ENCODE results near the gene DNAL4. TPM values are rescaled to one million over a fixed set of nuclear protein-coding genes. Genes with fewer than 3 reads are reported as not detected.
A peak's percentile ranks its signal among the peaks of the same experiment; 100 is the strongest.

Gene DNAL4
- 30.3 and 46.9 TPM in 2 replicates for total RNA-seq

- H3K36me3 ChIP-seq (ENCODE audit: control insufficient read depth, insufficient read depth, low read length): no peaks in the 10 kb centered on the region
- DNase-seq (ENCODE audit: low read depth): peak; percentile 97
- peak within 1 kb of the TSS; percentile 88 for H3K4me3 ChIP-seq (ENCODE audit: low read depth, low read length)
- no peak for TF ChIP-seq CTCF (IDR thresholded peaks at IDR 0.05; ENCODE audit: insufficient read depth, low read length, poor library complexity, severe bottlenecking)
- H3K27me3 ChIP-seq (ENCODE audit: control insufficient read depth, insufficient read depth, low read length): peaks cover 12% of the 10 kb centered on the region
Measured at GRCh38 chr22:38793721-38794466, at the start of gene DNAL4. TSS of gene DNAL4 (minus strand) at chr22:38794143. CDS start at chr22:38782731, 11,412 bp downstream.

- no peak for TF ChIP-seq CTCF (IDR thresholded peaks at IDR 0.05; ENCODE audit: insufficient read depth, low read length, poor library complexity, severe bottlenecking)
- no peak for DNase-seq (ENCODE audit: low read depth)
- H3K27me3 ChIP-seq (ENCODE audit: control insufficient read depth, insufficient read depth, low read length): peaks cover 35% of the 10 kb centered on the region
- H3K4me3 ChIP-seq (ENCODE audit: low read depth, low read length): peak overlapping the region; percentile 20
- no peaks in the 10 kb centered on the region for H3K36me3 ChIP-seq (ENCODE audit: control insufficient read depth, insufficient read depth, low read length)
Measured at GRCh38 chr22:38843201-38843656, 49.3 kb upstream of the DNAL4 start.

GRCh38 chr22:38842512-38843200 is 48.7 kb upstream of the DNAL4 start:
- TF ChIP-seq CTCF (IDR thresholded peaks at IDR 0.05; ENCODE audit: insufficient read depth, low read length, poor library complexity, severe bottlenecking): no peak
- Histone ChIP-seq H3K36me3 (ENCODE audit: control insufficient read depth, insufficient read depth, low read length) (no peaks in the 10 kb centered on the region), H3K4me3 (ENCODE audit: low read depth, low read length) (peak overlapping the region; percentile 20), H3K27me3 (ENCODE audit: control insufficient read depth, insufficient read depth, low read length) (peaks cover 35% of the 10 kb centered on the region)
- no peak for DNase-seq (ENCODE audit: low read depth)

GRCh38 chr22:38841635-38842034 is 47.7 kb upstream of the DNAL4 start:
- H3K27me3 ChIP-seq (ENCODE audit: control insufficient read depth, insufficient read depth, low read length): peaks cover 35% of the 10 kb centered on the region
- DNase-seq (ENCODE audit: low read depth): no peak
- no peak for TF ChIP-seq CTCF (IDR thresholded peaks at IDR 0.05; ENCODE audit: insufficient read depth, low read length, poor library complexity, severe bottlenecking)
- no peak overlapping the region for H3K4me3 ChIP-seq (ENCODE audit: low read depth, low read length)
- no peaks in the 10 kb centered on the region for H3K36me3 ChIP-seq (ENCODE audit: control insufficient read depth, insufficient read depth, low read length)

GRCh38 chr22:38841211-38841610 is 47.3 kb upstream of the DNAL4 start:
- Histone ChIP-seq H3K4me3 (ENCODE audit: low read depth, low read length) (no peak overlapping the region), H3K27me3 (ENCODE audit: control insufficient read depth, insufficient read depth, low read length) (peaks cover 38% of the 10 kb centered on the region), H3K36me3 (ENCODE audit: control insufficient read depth, insufficient read depth, low read length) (no peaks in the 10 kb centered on the region)
- TF ChIP-seq CTCF (IDR thresholded peaks at IDR 0.05; ENCODE audit: insufficient read depth, low read length, poor library complexity, severe bottlenecking): no peak
- DNase-seq (ENCODE audit: low read depth): no peak
